ENCODE measurements around the gene GRM7.

GRCh38 chr3:7207928-7208327 is 347.0 kb downstream of the GRM7 start:
- TF ChIP-seq CTCF (IDR thresholded peaks at IDR 0.05) (no peak), POLR2A (IDR thresholded peaks at IDR 0.05) (no peak), POLR2AphosphoS5 (IDR thresholded peaks at IDR 0.05) (no peak)
